ENCODE measurements around the gene ZNF236.
"Not testable (repeated sequence)": the region's sequence is repeated elsewhere in the genome, so short reads cannot be mapped to it uniquely, and the experiment has no call there.

Gene ZNF236

GRCh38 chr18:76960528-76961035 lies 138.2 kb downstream of the ZNF236 start:
- no peak overlapping the region for H3K4me3 ChIP-seq (ENCODE audit: low read depth, low read length)
- in situ Hi-C loops (cut with HindIII; ENCODE audit: low pct_ligation_motif_present, low sequenced_read_pairs): no loop called here
- TF ChIP-seq, protein P1, sequence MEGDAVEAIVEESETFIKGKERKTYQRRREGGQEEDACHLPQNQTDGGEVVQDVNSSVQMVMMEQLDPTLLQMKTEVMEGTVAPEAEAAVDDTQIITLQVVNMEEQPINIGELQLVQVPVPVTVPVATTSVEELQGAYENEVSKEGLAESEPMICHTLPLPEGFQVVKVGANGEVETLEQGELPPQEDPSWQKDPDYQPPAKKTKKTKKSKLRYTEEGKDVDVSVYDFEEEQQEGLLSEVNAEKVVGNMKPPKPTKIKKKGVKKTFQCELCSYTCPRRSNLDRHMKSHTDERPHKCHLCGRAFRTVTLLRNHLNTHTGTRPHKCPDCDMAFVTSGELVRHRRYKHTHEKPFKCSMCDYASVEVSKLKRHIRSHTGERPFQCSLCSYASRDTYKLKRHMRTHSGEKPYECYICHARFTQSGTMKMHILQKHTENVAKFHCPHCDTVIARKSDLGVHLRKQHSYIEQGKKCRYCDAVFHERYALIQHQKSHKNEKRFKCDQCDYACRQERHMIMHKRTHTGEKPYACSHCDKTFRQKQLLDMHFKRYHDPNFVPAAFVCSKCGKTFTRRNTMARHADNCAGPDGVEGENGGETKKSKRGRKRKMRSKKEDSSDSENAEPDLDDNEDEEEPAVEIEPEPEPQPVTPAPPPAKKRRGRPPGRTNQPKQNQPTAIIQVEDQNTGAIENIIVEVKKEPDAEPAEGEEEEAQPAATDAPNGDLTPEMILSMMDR (IDR thresholded peaks at IDR 0.05; ENCODE audit: low read depth, low read length, missing control alignments): no peak
- H3K27me3 ChIP-seq (replicated peaks): no peaks in the 10 kb centered on the region
- no peak for DNase-seq
- H3K27ac ChIP-seq: no peak overlapping the region
- peaks cover 29% of the 10 kb centered on the region for H3K36me3 ChIP-seq (replicated peaks)

DNA sequence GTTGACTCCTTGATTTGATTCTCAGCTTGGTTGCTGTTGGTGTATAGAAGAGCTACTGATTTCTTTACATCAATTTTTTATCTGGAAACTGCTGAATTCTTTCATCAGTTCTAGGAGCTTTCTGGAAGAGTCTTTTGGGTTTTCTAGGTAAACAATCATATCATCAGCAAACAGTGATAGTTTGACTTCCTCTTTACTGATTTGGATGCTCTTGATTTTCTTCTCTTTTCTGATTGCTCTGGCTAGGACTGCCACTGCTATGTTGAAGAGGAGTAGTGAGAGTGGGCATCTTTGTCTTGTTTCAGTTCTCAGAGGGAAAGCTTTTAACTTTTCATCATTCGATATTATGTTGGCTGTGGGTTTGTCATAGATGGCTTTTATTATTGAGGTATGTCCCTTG lies 140.5 kb downstream of the ZNF236 start:
- no peak overlapping the region for H3K27ac ChIP-seq
- DNase-seq: no peak
- H3K36me3 ChIP-seq (replicated peaks): peaks cover 22% of the 10 kb centered on the region
- TF ChIP-seq, protein P1 (IDR thresholded peaks at IDR 0.05; ENCODE audit: low read depth, low read length, missing control alignments): no peak
- in situ Hi-C loops (cut with HindIII; ENCODE audit: low pct_ligation_motif_present, low sequenced_read_pairs): no loop called here
- no peaks in the 10 kb centered on the region for H3K27me3 ChIP-seq (replicated peaks)
- H3K4me3 ChIP-seq (ENCODE audit: low read depth, low read length): no peak overlapping the region

DNA sequence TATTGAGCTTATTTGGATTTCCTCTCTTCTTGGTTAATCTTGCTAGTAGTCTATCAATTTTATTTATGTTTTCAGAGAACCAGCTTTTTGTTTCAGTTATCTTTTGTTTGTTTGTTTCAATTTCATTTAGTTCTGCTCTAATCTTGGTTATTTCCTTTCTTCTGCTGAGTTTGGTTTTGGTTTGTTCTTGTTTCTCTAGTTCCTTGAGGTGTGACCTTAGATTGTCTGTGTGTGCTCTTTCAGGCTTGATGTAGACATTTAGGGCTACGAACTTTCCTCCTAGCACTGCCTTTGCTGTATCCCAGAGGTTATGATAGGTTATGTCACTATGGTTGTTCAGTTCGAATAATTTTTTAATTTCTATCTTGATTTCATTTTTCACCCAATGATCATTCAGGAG lies 141.6 kb downstream of the ZNF236 start:
- no peaks in the 10 kb centered on the region for H3K27me3 ChIP-seq (replicated peaks)
- TF ChIP-seq, protein P1 (IDR thresholded peaks at IDR 0.05; ENCODE audit: low read depth, low read length, missing control alignments): no peak
- H3K27ac ChIP-seq: no peak overlapping the region
- H3K36me3 ChIP-seq (replicated peaks): peaks cover 22% of the 10 kb centered on the region
- in situ Hi-C loops (cut with HindIII; ENCODE audit: low pct_ligation_motif_present, low sequenced_read_pairs): no loop called here
- no peak for DNase-seq
- H3K4me3 ChIP-seq (ENCODE audit: low read depth, low read length): no peak overlapping the region

- H3K36me3 ChIP-seq (replicated peaks); H3K4me3 ChIP-seq (ENCODE audit: low read depth, low read length); H3K27me3 ChIP-seq (replicated peaks); H3K27ac ChIP-seq; in situ Hi-C loops (cut with HindIII; ENCODE audit: low pct_ligation_motif_present, low sequenced_read_pairs); DNase-seq: not testable (repeated sequence)
These were observed 143.3 kb downstream of the ZNF236 start for GRCh38 chr18:76965555-76966151.

DNA sequence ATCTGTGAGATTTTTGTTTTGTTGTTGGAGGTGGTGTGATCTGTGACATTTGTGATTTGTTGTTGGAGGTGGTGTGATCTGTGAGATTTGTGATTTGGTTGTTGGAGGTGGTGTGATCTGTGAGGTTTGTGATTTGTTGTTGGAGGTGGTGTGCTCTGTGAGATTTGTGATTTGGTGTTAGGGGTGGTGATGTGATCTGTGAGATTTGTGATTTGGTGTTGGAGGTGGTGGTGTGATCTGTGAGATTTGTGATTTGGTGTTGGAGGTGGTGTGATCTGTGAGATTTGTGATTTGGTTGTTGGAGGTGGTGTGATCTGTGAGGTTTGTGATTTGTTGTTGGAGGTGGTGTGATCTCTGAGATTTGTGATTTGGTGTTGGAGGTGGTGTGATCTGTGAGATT lies 144.9 kb downstream of the ZNF236 start:
- H3K27me3 ChIP-seq (replicated peaks); H3K27ac ChIP-seq; H3K4me3 ChIP-seq (ENCODE audit: low read depth, low read length); in situ Hi-C loops (cut with HindIII; ENCODE audit: low pct_ligation_motif_present, low sequenced_read_pairs); H3K36me3 ChIP-seq (replicated peaks); DNase-seq: not testable (repeated sequence)

GRCh38 chr18:76967721-76968472 lies 145.5 kb downstream of the ZNF236 start:
- in situ Hi-C loops (cut with HindIII; ENCODE audit: low pct_ligation_motif_present, low sequenced_read_pairs): no loop called here
- H3K27me3 ChIP-seq (replicated peaks): no peaks in the 10 kb centered on the region

More at GRCh38 chr18:76967721-76968472, 145.5 kb downstream of the ZNF236 start:
- TF ChIP-seq, protein P1 (IDR thresholded peaks at IDR 0.05; ENCODE audit: low read depth, low read length, missing control alignments): no peak
- no peak for DNase-seq
- Histone ChIP-seq H3K4me3 (ENCODE audit: low read depth, low read length) (no peak overlapping the region), H3K36me3 (replicated peaks) (no peaks in the 10 kb centered on the region), H3K27ac (no peak overlapping the region)
